Measurements from ENCODE around the gene RMC1.

The RMC1 gene

GRCh38 chr18:23526501-23527063 is 23.3 kb downstream of the RMC1 start:
- no peak overlapping the region for H3K9ac ChIP-seq (ENCODE audit: low read length)
- H3K36me3 ChIP-seq (ENCODE audit: control insufficient read depth, insufficient read depth, low read length): peaks cover 58% of the 10 kb centered on the region
- H3K4me3 ChIP-seq (ENCODE audit: low read length): no peak overlapping the region
- no peak overlapping the region for H3K27ac ChIP-seq (ENCODE audit: low read depth, low read length)
- no peaks in the 10 kb centered on the region for H3K27me3 ChIP-seq (ENCODE audit: control insufficient read depth, insufficient read depth, low read length)
- no peaks in the 10 kb centered on the region for H3K4me1 ChIP-seq (ENCODE audit: control insufficient read depth, insufficient read depth, low read length)

- Histone ChIP-seq H3K4me1 (ENCODE audit: control insufficient read depth, insufficient read depth, low read length) (no peaks in the 10 kb centered on the region), H3K9ac (ENCODE audit: low read length) (no peak overlapping the region), H3K4me3 (ENCODE audit: low read length) (no peak overlapping the region), H3K36me3 (ENCODE audit: control insufficient read depth, insufficient read depth, low read length) (peaks cover 56% of the 10 kb centered on the region), H3K27me3 (ENCODE audit: control insufficient read depth, insufficient read depth, low read length) (no peaks in the 10 kb centered on the region), H3K27ac (ENCODE audit: low read depth, low read length) (no peak overlapping the region)
Observed at GRCh38 chr18:23528580-23529472, 25.5 kb downstream of the RMC1 start.

GRCh38 chr18:23529604-23530003 is 26.3 kb downstream of the RMC1 start:
- H3K27ac ChIP-seq (ENCODE audit: low read depth, low read length): no peak overlapping the region
- no peaks in the 10 kb centered on the region for H3K4me1 ChIP-seq (ENCODE audit: control insufficient read depth, insufficient read depth, low read length)
- no peak overlapping the region for H3K4me3 ChIP-seq (ENCODE audit: low read length)
- no peak overlapping the region for H3K9ac ChIP-seq (ENCODE audit: low read length)
- peaks cover 56% of the 10 kb centered on the region for H3K36me3 ChIP-seq (ENCODE audit: control insufficient read depth, insufficient read depth, low read length)
- no peaks in the 10 kb centered on the region for H3K27me3 ChIP-seq (ENCODE audit: control insufficient read depth, insufficient read depth, low read length)

GRCh38 chr18:23530195-23530594 is 26.9 kb downstream of the RMC1 start:
- no peaks in the 10 kb centered on the region for H3K4me1 ChIP-seq (ENCODE audit: control insufficient read depth, insufficient read depth, low read length)
- H3K27ac ChIP-seq (ENCODE audit: low read depth, low read length): no peak overlapping the region
- H3K36me3 ChIP-seq (ENCODE audit: control insufficient read depth, insufficient read depth, low read length): peaks cover 58% of the 10 kb centered on the region
- no peaks in the 10 kb centered on the region for H3K27me3 ChIP-seq (ENCODE audit: control insufficient read depth, insufficient read depth, low read length)
- no peak overlapping the region for H3K9ac ChIP-seq (ENCODE audit: low read length)
- H3K4me3 ChIP-seq (ENCODE audit: low read length): no peak overlapping the region

- Histone ChIP-seq H3K27ac (ENCODE audit: low read depth, low read length) (no peak overlapping the region), H3K36me3 (ENCODE audit: control insufficient read depth, insufficient read depth, low read length) (peaks cover 63% of the 10 kb centered on the region), H3K4me1 (ENCODE audit: control insufficient read depth, insufficient read depth, low read length) (no peaks in the 10 kb centered on the region), H3K4me3 (ENCODE audit: low read length) (no peak overlapping the region), H3K9ac (ENCODE audit: low read length) (no peak overlapping the region), H3K27me3 (ENCODE audit: control insufficient read depth, insufficient read depth, low read length) (no peaks in the 10 kb centered on the region)
Observed at GRCh38 chr18:23531912-23532311, 28.6 kb downstream of the RMC1 start.

GRCh38 chr18:23532848-23533247 is 29.5 kb downstream of the RMC1 start:
- Histone ChIP-seq H3K4me1 (ENCODE audit: control insufficient read depth, insufficient read depth, low read length) (no peaks in the 10 kb centered on the region), H3K4me3 (ENCODE audit: low read length) (no peak overlapping the region), H3K27me3 (ENCODE audit: control insufficient read depth, insufficient read depth, low read length) (no peaks in the 10 kb centered on the region), H3K27ac (ENCODE audit: low read depth, low read length) (no peak overlapping the region), H3K9ac (ENCODE audit: low read length) (no peak overlapping the region), H3K36me3 (ENCODE audit: control insufficient read depth, insufficient read depth, low read length) (peaks cover 64% of the 10 kb centered on the region)

GRCh38 chr18:23534276-23534675 is 31.0 kb downstream of the RMC1 start:
- Histone ChIP-seq H3K27me3 (ENCODE audit: control insufficient read depth, insufficient read depth, low read length) (no peaks in the 10 kb centered on the region), H3K9ac (ENCODE audit: low read length) (no peak overlapping the region), H3K36me3 (ENCODE audit: control insufficient read depth, insufficient read depth, low read length) (peaks cover 65% of the 10 kb centered on the region), H3K27ac (ENCODE audit: low read depth, low read length) (no peak overlapping the region), H3K4me3 (ENCODE audit: low read length) (no peak overlapping the region), H3K4me1 (ENCODE audit: control insufficient read depth, insufficient read depth, low read length) (no peaks in the 10 kb centered on the region)

- no peak overlapping the region for H3K4me3 ChIP-seq (ENCODE audit: low read length)
- H3K4me1 ChIP-seq (ENCODE audit: control insufficient read depth, insufficient read depth, low read length): no peaks in the 10 kb centered on the region
- H3K27ac ChIP-seq (ENCODE audit: low read depth, low read length): no peak overlapping the region
- H3K36me3 ChIP-seq (ENCODE audit: control insufficient read depth, insufficient read depth, low read length): peaks cover 59% of the 10 kb centered on the region
- H3K9ac ChIP-seq (ENCODE audit: low read length): no peak overlapping the region
- H3K27me3 ChIP-seq (ENCODE audit: control insufficient read depth, insufficient read depth, low read length): no peaks in the 10 kb centered on the region
Observed at GRCh38 chr18:23536204-23536603, 32.9 kb downstream of the RMC1 start.

GRCh38 chr18:23537274-23537673 is 34.0 kb downstream of the RMC1 start:
- no peaks in the 10 kb centered on the region for H3K27me3 ChIP-seq (ENCODE audit: control insufficient read depth, insufficient read depth, low read length)
- no peaks in the 10 kb centered on the region for H3K4me1 ChIP-seq (ENCODE audit: control insufficient read depth, insufficient read depth, low read length)
- no peak overlapping the region for H3K9ac ChIP-seq (ENCODE audit: low read length)
- no peak overlapping the region for H3K4me3 ChIP-seq (ENCODE audit: low read length)
- H3K27ac ChIP-seq (ENCODE audit: low read depth, low read length): no peak overlapping the region
- H3K36me3 ChIP-seq (ENCODE audit: control insufficient read depth, insufficient read depth, low read length): peaks cover 53% of the 10 kb centered on the region

GRCh38 chr18:23538001-23538400 is 34.7 kb downstream of the RMC1 start:
- Histone ChIP-seq H3K27ac (ENCODE audit: low read depth, low read length) (no peak overlapping the region), H3K36me3 (ENCODE audit: control insufficient read depth, insufficient read depth, low read length) (peaks cover 51% of the 10 kb centered on the region), H3K9ac (ENCODE audit: low read length) (no peak overlapping the region), H3K4me1 (ENCODE audit: control insufficient read depth, insufficient read depth, low read length) (no peaks in the 10 kb centered on the region), H3K4me3 (ENCODE audit: low read length) (no peak overlapping the region), H3K27me3 (ENCODE audit: control insufficient read depth, insufficient read depth, low read length) (no peaks in the 10 kb centered on the region)

GRCh38 chr18:23538870-23539269 is 35.6 kb downstream of the RMC1 start:
- no peak overlapping the region for H3K9ac ChIP-seq (ENCODE audit: low read length)
- H3K4me1 ChIP-seq (ENCODE audit: control insufficient read depth, insufficient read depth, low read length): no peaks in the 10 kb centered on the region
- peaks cover 56% of the 10 kb centered on the region for H3K36me3 ChIP-seq (ENCODE audit: control insufficient read depth, insufficient read depth, low read length)
- H3K4me3 ChIP-seq (ENCODE audit: low read length): no peak overlapping the region
- H3K27ac ChIP-seq (ENCODE audit: low read depth, low read length): no peak overlapping the region
- no peaks in the 10 kb centered on the region for H3K27me3 ChIP-seq (ENCODE audit: control insufficient read depth, insufficient read depth, low read length)

GRCh38 chr18:23539296-23539695 is 36.0 kb downstream of the RMC1 start:
- peaks cover 52% of the 10 kb centered on the region for H3K36me3 ChIP-seq (ENCODE audit: control insufficient read depth, insufficient read depth, low read length)
- H3K4me1 ChIP-seq (ENCODE audit: control insufficient read depth, insufficient read depth, low read length): no peaks in the 10 kb centered on the region
- H3K9ac ChIP-seq (ENCODE audit: low read length): no peak overlapping the region
- H3K27me3 ChIP-seq (ENCODE audit: control insufficient read depth, insufficient read depth, low read length): no peaks in the 10 kb centered on the region
- no peak overlapping the region for H3K4me3 ChIP-seq (ENCODE audit: low read length)
- no peak overlapping the region for H3K27ac ChIP-seq (ENCODE audit: low read depth, low read length)
